ENCODE data around the gene KCNN3. TPM values are rescaled to one million over a fixed set of nuclear protein-coding genes. Genes with fewer than 3 reads are reported as not detected.
"Not testable (repeated sequence)": the region's sequence is repeated elsewhere in the genome, so short reads cannot be mapped to it uniquely, and the experiment has no call there.

The KCNN3 gene
- total RNA-seq, 1 experiment from 2014 or later = 0.26 TPM

DNA sequence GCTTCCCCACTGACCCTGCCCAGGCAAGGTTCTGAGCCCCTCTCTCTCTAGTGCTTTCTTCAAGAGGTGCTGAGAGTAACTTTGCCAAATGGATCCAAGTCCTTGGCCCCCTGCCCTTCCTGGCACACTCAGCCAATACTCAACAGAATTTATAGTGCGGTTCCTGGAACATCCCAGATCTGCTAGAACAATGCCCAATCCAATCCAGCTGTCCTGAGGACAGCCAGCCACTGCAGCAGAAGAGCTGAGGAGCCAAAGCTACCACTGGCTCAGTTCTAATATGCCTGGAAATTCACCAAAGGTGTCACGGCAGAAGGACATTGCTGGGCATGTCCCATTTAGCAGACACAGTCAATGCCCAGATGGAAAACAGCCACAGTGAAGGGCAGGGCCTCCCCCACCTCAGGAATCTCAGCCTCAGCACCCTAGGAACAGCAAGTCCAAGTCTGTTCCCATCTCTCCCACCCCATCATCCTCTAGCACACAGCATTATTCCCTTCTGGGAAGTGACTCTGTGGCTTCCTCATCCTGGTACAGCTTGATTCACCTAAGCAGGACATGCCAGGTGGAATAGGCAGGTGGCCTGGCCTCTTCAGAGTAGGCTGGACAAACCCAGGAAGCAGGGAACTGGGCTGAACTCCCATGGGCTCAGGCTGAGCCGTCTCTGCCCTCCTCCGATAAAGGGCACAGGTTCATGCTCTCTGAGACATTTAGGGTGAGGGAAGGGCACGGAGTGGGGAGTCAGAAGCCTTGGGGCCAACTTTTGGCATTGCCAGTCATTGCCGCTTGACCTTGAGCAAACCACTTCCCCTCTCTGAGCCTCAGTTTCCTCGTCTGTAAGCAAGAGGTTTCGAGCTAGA, 41.8 kb upstream of the KCNN3 start:
- no peaks in the 10 kb centered on the region for H3F3A ChIP-seq (ENCODE audit: low read length, unreplicated experiment)
- ChIA-PET CTCF (no interaction called here), POLR2A (ENCODE audit: unreplicated experiment) (no interaction called here)
- H3K4me2 ChIP-seq (ENCODE audit: low read length) = no peak overlapping the region
- no TSS peak for BruUV-seq (replicated peaks)
- no peaks in the 10 kb centered on the region for H3K9me2 ChIP-seq (replicated peaks; ENCODE audit: low read length)
- no peak overlapping the region for H3K27ac ChIP-seq (ENCODE audit: low read length)
- intact Hi-C loops (cut with micrococcal nuclease) = no loop called here
- H3K9me3 ChIP-seq (ENCODE audit: low read length) = no peaks in the 10 kb centered on the region
- no peak for ATAC-seq
- H3K27me3 ChIP-seq (ENCODE audit: low read length) = no peaks in the 10 kb centered on the region
- DNase-seq = no peak
- TF ChIP-seq EZH2 (IDR thresholded peaks at IDR 0.05; ENCODE audit: low read length, unreplicated experiment) (no peak), EZH2phosphoT487 (IDR thresholded peaks at IDR 0.05; ENCODE audit: borderline replicate concordance, low read length) (no peak)
- TF ChIP-seq, protein P1, sequence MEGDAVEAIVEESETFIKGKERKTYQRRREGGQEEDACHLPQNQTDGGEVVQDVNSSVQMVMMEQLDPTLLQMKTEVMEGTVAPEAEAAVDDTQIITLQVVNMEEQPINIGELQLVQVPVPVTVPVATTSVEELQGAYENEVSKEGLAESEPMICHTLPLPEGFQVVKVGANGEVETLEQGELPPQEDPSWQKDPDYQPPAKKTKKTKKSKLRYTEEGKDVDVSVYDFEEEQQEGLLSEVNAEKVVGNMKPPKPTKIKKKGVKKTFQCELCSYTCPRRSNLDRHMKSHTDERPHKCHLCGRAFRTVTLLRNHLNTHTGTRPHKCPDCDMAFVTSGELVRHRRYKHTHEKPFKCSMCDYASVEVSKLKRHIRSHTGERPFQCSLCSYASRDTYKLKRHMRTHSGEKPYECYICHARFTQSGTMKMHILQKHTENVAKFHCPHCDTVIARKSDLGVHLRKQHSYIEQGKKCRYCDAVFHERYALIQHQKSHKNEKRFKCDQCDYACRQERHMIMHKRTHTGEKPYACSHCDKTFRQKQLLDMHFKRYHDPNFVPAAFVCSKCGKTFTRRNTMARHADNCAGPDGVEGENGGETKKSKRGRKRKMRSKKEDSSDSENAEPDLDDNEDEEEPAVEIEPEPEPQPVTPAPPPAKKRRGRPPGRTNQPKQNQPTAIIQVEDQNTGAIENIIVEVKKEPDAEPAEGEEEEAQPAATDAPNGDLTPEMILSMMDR (conservative IDR thresholded peaks at IDR 0.05; ENCODE audit: low read depth, low read length) = no peak
- no peak overlapping the region for H2AFZ ChIP-seq (ENCODE audit: low read length)
- no peaks in the 10 kb centered on the region for H4K20me1 ChIP-seq (ENCODE audit: low read length)
- no peaks in the 10 kb centered on the region for H3K4me1 ChIP-seq (ENCODE audit: insufficient read depth, low read length)
- H3K79me2 ChIP-seq (ENCODE audit: low read length) = no peaks in the 10 kb centered on the region
- H3K9ac ChIP-seq (ENCODE audit: low read length) = no peak overlapping the region
- no peak overlapping the region for H3K4me3 ChIP-seq (ENCODE audit: low read length)
- H3K36me3 ChIP-seq (ENCODE audit: low read depth, low read length) = no peaks in the 10 kb centered on the region

- no peak overlapping the region for H3K9ac ChIP-seq (ENCODE audit: low read length)
- no peaks in the 10 kb centered on the region for H3K79me2 ChIP-seq (ENCODE audit: low read length)
- H3K9me2 ChIP-seq (replicated peaks; ENCODE audit: low read length) = no peaks in the 10 kb centered on the region
- H3K4me2 ChIP-seq (ENCODE audit: low read length) = no peak overlapping the region
- no peaks in the 10 kb centered on the region for H3K4me1 ChIP-seq (ENCODE audit: insufficient read depth, low read length)
- no peak overlapping the region for H3K27ac ChIP-seq (ENCODE audit: low read length)
- CTCF ChIA-PET = no interaction called here
- H3K9me3 ChIP-seq (ENCODE audit: low read length) = no peaks in the 10 kb centered on the region
- H3K27me3 ChIP-seq (ENCODE audit: low read length) = no peaks in the 10 kb centered on the region
- no peak overlapping the region for H2AFZ ChIP-seq (ENCODE audit: low read length)
- intact Hi-C loops (cut with micrococcal nuclease) = no loop called here
- no peaks in the 10 kb centered on the region for H3F3A ChIP-seq (ENCODE audit: low read length, unreplicated experiment)
- TF ChIP-seq EZH2phosphoT487 (IDR thresholded peaks at IDR 0.05; ENCODE audit: borderline replicate concordance, low read length) = no peak
- no peak for TF ChIP-seq EZH2 (IDR thresholded peaks at IDR 0.05; ENCODE audit: low read length, unreplicated experiment)
- TF ChIP-seq, protein P1 (conservative IDR thresholded peaks at IDR 0.05; ENCODE audit: low read depth, low read length) = no peak
- DNase-seq (no peak), ATAC-seq (no peak)
- H3K4me3 ChIP-seq (ENCODE audit: low read length) = no peak overlapping the region
- H4K20me1 ChIP-seq (ENCODE audit: low read length) = no peaks in the 10 kb centered on the region
- POLR2A ChIA-PET (ENCODE audit: unreplicated experiment) = no interaction called here
- no peaks in the 10 kb centered on the region for H3K36me3 ChIP-seq (ENCODE audit: low read depth, low read length)
- BruUV-seq (replicated peaks) = no TSS peak
Observed at GRCh38 chr1:154910851-154911250, 40.8 kb upstream of the KCNN3 start.

DNA sequence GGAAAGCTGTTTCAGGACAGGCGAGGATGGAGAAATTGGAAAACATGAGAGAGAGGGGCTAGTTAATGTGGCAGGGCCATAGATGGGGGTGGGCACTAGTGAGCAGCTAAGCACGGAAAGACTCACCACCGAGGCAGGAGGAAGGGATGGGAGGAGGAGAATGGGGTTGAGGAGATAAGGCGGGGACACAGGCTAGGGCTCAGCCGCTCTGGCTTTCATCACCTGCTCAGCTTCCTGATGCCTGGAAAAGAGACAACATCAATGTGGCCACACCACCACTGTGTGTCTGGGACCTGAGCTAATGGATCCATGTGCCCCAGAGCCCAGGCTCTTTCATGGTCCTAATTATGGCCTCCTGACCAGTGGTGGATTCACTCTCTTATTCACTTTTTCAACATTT, 38.9 kb upstream of the KCNN3 start:
- Histone ChIP-seq H3K36me3 (ENCODE audit: low read depth, low read length) (no peaks in the 10 kb centered on the region), H3K9me3 (ENCODE audit: low read length) (no peaks in the 10 kb centered on the region), H3K4me1 (ENCODE audit: insufficient read depth, low read length) (no peaks in the 10 kb centered on the region), H3K4me3 (ENCODE audit: low read length) (no peak overlapping the region), H3K4me2 (ENCODE audit: low read length) (no peak overlapping the region), H3K9ac (ENCODE audit: low read length) (no peak overlapping the region), H3F3A (ENCODE audit: low read length, unreplicated experiment) (no peaks in the 10 kb centered on the region), H4K20me1 (ENCODE audit: low read length) (no peaks in the 10 kb centered on the region), H3K9me2 (replicated peaks; ENCODE audit: low read length) (no peaks in the 10 kb centered on the region), H2AFZ (ENCODE audit: low read length) (no peak overlapping the region), H3K27ac (ENCODE audit: low read length) (no peak overlapping the region), H3K79me2 (ENCODE audit: low read length) (no peaks in the 10 kb centered on the region), H3K27me3 (ENCODE audit: low read length) (no peaks in the 10 kb centered on the region)
- no peak for ATAC-seq
- TF ChIP-seq EZH2 (IDR thresholded peaks at IDR 0.05; ENCODE audit: low read length, unreplicated experiment) = no peak
- TF ChIP-seq, protein P1 (conservative IDR thresholded peaks at IDR 0.05; ENCODE audit: low read depth, low read length) = no peak
- TF ChIP-seq EZH2phosphoT487 (IDR thresholded peaks at IDR 0.05; ENCODE audit: borderline replicate concordance, low read length) = no peak
- ChIA-PET CTCF (no interaction called here), POLR2A (ENCODE audit: unreplicated experiment) (interaction anchor here (0.7 kb wide), 1 partner anchor 27 kb away, joined by 3 read pairs; no protein-coding TSS in a partner anchor)
- no TSS peak for BruUV-seq (replicated peaks)
- no peak for DNase-seq
- intact Hi-C loops (cut with micrococcal nuclease) = no loop called here

DNA sequence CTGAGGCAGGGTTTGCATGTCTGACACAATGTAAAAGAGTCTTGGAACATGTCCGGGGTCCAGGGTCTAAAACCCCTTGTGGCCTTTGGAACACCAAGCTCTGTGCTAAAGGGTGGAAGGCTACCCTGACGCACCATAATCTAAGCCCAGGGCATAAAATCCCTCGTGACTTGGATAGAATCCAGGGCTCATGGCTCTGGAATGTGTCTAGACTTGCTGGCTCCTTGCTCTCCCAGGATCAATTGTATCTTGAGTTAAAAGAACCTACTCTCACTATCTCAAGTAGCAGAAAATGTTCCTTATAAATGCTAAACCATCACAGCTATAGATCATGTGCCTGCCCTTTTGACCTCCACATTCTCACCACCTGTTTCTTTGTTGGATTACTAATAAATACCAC, 38.0 kb upstream of the KCNN3 start:
- CTCF ChIA-PET; H3F3A ChIP-seq (ENCODE audit: low read length, unreplicated experiment); H3K27me3 ChIP-seq (ENCODE audit: low read length); ATAC-seq; H3K9me2 ChIP-seq (replicated peaks; ENCODE audit: low read length); POLR2A ChIA-PET (ENCODE audit: unreplicated experiment); H4K20me1 ChIP-seq (ENCODE audit: low read length); H3K9ac ChIP-seq (ENCODE audit: low read length); H3K9me3 ChIP-seq (ENCODE audit: low read length); BruUV-seq (replicated peaks); H3K36me3 ChIP-seq (ENCODE audit: low read depth, low read length); H3K4me2 ChIP-seq (ENCODE audit: low read length); intact Hi-C loops (cut with micrococcal nuclease); H3K27ac ChIP-seq (ENCODE audit: low read length); H3K4me3 ChIP-seq (ENCODE audit: low read length); DNase-seq; H3K4me1 ChIP-seq (ENCODE audit: insufficient read depth, low read length); H2AFZ ChIP-seq (ENCODE audit: low read length); H3K79me2 ChIP-seq (ENCODE audit: low read length): not testable (repeated sequence)
